HFFc6 (cell line): ENCODE measurements around the gene STK32C. TPM values are rescaled to one million over a fixed set of nuclear protein-coding genes. Genes with fewer than 3 reads are reported as not detected.

Experiments used
- DNase-seq: peaks from one replicate; pipeline ENCODE4 v3.0.0-alpha.2; 2018
- H3K27ac Mint-ChIP-seq: 2 replicates; pipeline ENCODE4 v1.8.0; 2020; ENCODE audit warnings: mild to moderate bottlenecking, mixed read lengths
- H3K27me3 Mint-ChIP-seq: 2 replicates; pipeline ENCODE4 v1.8.0; 2021; ENCODE audit warnings: mild to moderate bottlenecking, moderate library complexity, mixed read lengths; ENCODE audit not compliant: insufficient read depth
- H3K36me3 Mint-ChIP-seq: 2 replicates; pipeline ENCODE4 v1.8.0; 2021; ENCODE audit warnings: low read depth, mixed read lengths
- H3K4me1 Mint-ChIP-seq: 2 replicates; pipeline ENCODE4 v1.8.0; 2020; ENCODE audit warnings: low read depth, mixed read lengths
- H3K4me3 Mint-ChIP-seq: 2 replicates; pipeline ENCODE4 v1.8.0; 2020; ENCODE audit warnings: mild to moderate bottlenecking, moderate library complexity, mixed read lengths
- H3K9me3 Mint-ChIP-seq: 2 replicates; pipeline ENCODE4 v1.8.0; 2020; ENCODE audit warnings: mild to moderate bottlenecking, mixed read lengths
- total RNA-seq, 6 experiments: library from RNA; stranded (reverse); fragmentation: NEBNext Ultra II Directional; extraction: Animal tissue kit (Norgen Biotek cat#: 25700); gene quantifications; 2 replicates in 1 of 6; 3 replicates in 5 of 6; pipeline ENCODE4 v1.2.3, GENCODE V29; 2021
- TF ChIP-seq, protein P1 (sequence below): fragments of 200-600 bp; sonication (generic); IDR thresholded peaks from 2 replicates; pipeline ENCODE4 v1.5.0; 2021; ENCODE audit warnings: antibody characterized with exemption, mild to moderate bottlenecking

STK32C gene
- total RNA-seq, 6 experiments from 2014 or later, result 5.5 to 8.3 (median 7.2) TPM

DNA sequence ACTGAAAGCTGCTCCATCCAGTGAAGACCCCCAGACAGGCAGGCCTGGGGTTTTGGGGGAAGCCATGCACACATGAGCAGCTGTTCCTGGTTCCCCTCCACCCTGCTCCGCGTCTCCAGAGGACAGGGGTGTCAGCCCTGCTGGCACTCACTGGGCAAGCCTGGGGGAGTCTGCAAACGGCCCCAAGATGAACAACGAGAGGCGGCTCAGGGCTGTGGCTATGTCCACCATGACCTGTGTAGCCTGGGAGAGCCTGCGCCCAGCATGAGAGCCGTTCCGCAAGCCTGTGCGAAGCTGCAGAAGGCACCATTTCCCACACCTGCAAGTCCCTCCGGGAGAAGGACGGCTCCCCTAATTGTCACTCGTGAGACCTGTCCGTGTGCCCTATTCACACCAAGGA is 61.5 kb downstream of the STK32C start:
- Mint-ChIP-seq H3K36me3 (no peaks in the 10 kb centered on the region), H3K4me3 (no peak overlapping the region), H3K27ac (no peak overlapping the region), H3K4me1 (no peaks in the 10 kb centered on the region), H3K27me3 (peaks cover 14% of the 10 kb centered on the region), H3K9me3 (no peaks in the 10 kb centered on the region)
- TF ChIP-seq, protein P1, sequence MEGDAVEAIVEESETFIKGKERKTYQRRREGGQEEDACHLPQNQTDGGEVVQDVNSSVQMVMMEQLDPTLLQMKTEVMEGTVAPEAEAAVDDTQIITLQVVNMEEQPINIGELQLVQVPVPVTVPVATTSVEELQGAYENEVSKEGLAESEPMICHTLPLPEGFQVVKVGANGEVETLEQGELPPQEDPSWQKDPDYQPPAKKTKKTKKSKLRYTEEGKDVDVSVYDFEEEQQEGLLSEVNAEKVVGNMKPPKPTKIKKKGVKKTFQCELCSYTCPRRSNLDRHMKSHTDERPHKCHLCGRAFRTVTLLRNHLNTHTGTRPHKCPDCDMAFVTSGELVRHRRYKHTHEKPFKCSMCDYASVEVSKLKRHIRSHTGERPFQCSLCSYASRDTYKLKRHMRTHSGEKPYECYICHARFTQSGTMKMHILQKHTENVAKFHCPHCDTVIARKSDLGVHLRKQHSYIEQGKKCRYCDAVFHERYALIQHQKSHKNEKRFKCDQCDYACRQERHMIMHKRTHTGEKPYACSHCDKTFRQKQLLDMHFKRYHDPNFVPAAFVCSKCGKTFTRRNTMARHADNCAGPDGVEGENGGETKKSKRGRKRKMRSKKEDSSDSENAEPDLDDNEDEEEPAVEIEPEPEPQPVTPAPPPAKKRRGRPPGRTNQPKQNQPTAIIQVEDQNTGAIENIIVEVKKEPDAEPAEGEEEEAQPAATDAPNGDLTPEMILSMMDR, result no peak
- DNase-seq, result no peak

DNA sequence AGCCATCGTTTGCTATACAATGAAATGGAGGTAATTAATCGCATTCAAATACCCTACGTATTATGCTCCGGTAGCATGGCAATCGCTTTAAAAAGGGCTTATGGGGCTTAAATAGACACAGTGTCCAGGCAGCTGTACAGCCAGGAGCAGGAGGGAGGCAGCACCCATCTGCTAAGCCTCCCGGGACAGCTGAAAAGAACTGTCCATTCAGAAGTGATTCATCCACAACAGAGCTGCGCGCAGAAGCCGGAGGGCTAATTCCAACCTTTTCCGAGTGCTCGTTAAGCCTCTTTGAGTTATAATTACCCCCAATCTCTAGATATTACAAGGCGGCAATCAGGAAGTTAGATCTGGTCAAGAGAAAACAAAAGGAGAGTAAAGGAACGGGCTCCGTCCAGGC is 62.7 kb downstream of the STK32C start:
- DNase-seq, result no peak
- Mint-ChIP-seq H3K9me3 (no peaks in the 10 kb centered on the region), H3K4me3 (no peak overlapping the region), H3K36me3 (no peaks in the 10 kb centered on the region), H3K27me3 (peaks cover 18% of the 10 kb centered on the region), H3K4me1 (no peaks in the 10 kb centered on the region), H3K27ac (no peak overlapping the region)
- TF ChIP-seq, protein P1, result no peak

DNA sequence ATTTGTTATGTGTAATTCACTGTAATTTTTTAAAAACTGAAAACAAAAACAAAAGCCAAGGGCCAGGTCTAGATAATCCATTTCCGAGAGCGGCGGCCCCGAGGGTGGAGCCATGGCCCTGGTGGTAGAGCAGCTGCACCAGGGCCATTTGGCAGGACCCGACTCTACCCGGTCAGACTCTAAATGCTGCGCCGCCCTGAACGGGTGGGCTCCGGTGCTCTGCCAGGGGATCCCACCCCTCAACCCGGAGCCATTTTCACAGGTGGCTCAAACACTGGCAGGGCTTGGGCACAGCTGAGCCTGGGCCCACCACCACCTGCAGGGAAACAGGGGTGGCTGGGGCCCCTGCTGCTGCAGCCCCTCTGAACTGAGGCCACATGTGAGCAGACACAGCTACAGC is 64.1 kb downstream of the STK32C start:
- H3K9me3 Mint-ChIP-seq, result no peaks in the 10 kb centered on the region
- no peak for DNase-seq
- TF ChIP-seq, protein P1, result no peak
- no peak overlapping the region for H3K4me3 Mint-ChIP-seq
- no peaks in the 10 kb centered on the region for H3K4me1 Mint-ChIP-seq
- H3K27ac Mint-ChIP-seq, result no peak overlapping the region
- H3K36me3 Mint-ChIP-seq, result no peaks in the 10 kb centered on the region
- peaks cover 23% of the 10 kb centered on the region for H3K27me3 Mint-ChIP-seq

DNA sequence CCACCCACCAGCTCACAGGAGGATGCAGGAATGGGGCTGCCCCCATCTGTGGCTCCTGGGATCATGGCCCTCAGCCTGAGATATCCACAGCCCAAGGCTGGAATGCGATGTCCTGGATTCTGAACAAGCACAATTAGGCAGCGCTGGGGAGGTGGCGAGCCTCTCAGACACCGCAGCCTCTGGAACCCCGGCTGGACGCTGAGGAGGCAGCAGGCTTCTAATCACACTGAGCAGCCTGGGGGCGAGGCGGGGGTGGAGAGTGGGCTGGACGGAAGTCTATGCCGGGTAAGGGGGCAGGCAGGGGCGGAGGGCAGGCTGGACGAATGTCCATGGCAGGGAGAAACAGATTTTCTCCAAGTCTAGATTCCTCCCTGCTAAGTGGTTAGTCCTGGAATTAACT is 64.6 kb downstream of the STK32C start:
- H3K36me3 Mint-ChIP-seq, result no peaks in the 10 kb centered on the region
- DNase-seq, result no peak
- H3K9me3 Mint-ChIP-seq, result no peaks in the 10 kb centered on the region
- TF ChIP-seq, protein P1, result no peak
- H3K27me3 Mint-ChIP-seq, result peaks cover 26% of the 10 kb centered on the region
- H3K4me1 Mint-ChIP-seq, result no peaks in the 10 kb centered on the region
- H3K4me3 Mint-ChIP-seq, result no peak overlapping the region
- H3K27ac Mint-ChIP-seq, result no peak overlapping the region

DNA sequence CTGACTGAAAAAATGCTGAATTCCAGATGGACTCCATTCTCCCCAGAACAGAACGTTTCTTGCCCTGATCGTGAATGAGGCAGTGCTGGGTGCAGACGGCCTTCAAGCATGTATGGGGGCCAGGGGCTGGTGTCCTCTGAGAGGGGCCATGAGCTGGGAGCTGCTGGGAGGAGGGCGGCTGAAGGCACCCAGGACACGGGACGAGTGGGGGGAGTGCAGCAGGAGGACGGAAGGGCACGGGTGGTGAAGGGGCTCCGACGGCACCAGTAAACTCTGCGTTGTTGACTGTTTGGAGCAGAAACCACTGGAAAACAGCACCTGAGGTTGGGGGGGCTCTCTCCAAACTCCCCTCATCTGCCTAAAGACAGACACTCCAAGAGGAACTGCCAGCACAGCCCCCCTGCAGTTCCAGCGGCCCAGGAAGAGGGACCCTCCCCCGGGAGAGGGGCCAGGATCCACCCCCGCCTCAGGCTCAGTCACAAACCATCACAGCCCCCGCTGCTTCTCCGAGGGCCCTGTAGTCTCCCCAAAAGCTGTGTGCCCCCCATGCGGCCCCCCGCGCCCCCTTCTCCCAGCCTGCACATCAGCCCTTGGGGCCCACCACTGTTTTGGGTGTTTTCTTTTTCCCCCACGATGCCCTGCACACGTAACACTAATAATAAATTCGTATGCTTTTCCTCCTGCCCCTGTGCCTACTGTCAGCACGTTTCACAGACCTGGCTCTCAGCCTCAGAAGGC is 65.5 kb downstream of the STK32C start:
- no peak overlapping the region for H3K27ac Mint-ChIP-seq
- no peaks in the 10 kb centered on the region for H3K36me3 Mint-ChIP-seq
- TF ChIP-seq, protein P1, result no peak
- H3K9me3 Mint-ChIP-seq, result no peaks in the 10 kb centered on the region
- no peaks in the 10 kb centered on the region for H3K4me1 Mint-ChIP-seq
- H3K27me3 Mint-ChIP-seq, result peaks cover 31% of the 10 kb centered on the region
- DNase-seq, result no peak
- no peak overlapping the region for H3K4me3 Mint-ChIP-seq
